Common myeloid progenitor, CD34-positive (primary cell): Measurements from ENCODE around the gene CRIM1.

Source experiments
- CTCF ChIA-PET: fragments of 350-600 bp; sonication (Branson Sonifier 250); formaldehyde crosslinking; loops from one replicate; lab custom pipeline; 2021; ENCODE audit warnings: antibody characterized with exemption; lab: Charles Lee
- POLR2A ChIA-PET: fragments of 350-600 bp; sonication (Branson Sonifier 250); formaldehyde crosslinking; loops from one replicate; lab custom pipeline; 2021; ENCODE audit warnings: antibody characterized with exemption; lab: Charles Lee
- DNase-seq, 3 donors: peaks; one replicate each; pipeline versions ENCODE4 v3.0.0 to v3.0.0-alpha.2; 2013
- H3K27ac ChIP-seq, 2 experiments: 1 replicate in 1 of 2; 2 replicates in 1 of 2; pipeline ENCODE4 v1.7.0; 2013; ENCODE audit warnings: inconsistent platforms in 2 of 2, low read length in 2 of 2, mild to moderate bottlenecking in 2 of 2, low read depth in 1 of 2, moderate library complexity in 1 of 2; ENCODE audit not compliant: severe bottlenecking in 2 of 2, insufficient read depth in 1 of 2, poor library complexity in 1 of 2
- H3K27me3 ChIP-seq, 5 experiments: replicated peaks in 2 of 5; 1 replicate in 3 of 5; 2 replicates in 2 of 5; pipeline versions ENCODE4 v1.6.1 to v1.7.0; 2013; ENCODE audit warnings: low read length in 4 of 5, mild to moderate bottlenecking in 2 of 5, moderate library complexity in 2 of 5, inconsistent platforms in 1 of 5; ENCODE audit not compliant: insufficient read depth in 5 of 5, control insufficient read depth in 4 of 5
- H3K36me3 ChIP-seq, 4 experiments: 1 replicate in 2 of 4; 2 replicates in 2 of 4; pipeline versions ENCODE4 v1.6.1 to v1.7.0; 2013; ENCODE audit warnings: low read length in 3 of 4, control low read depth in 1 of 4, mild to moderate bottlenecking in 1 of 4; ENCODE audit not compliant: control insufficient read depth in 4 of 4, insufficient read depth in 4 of 4
- H3K4me1 ChIP-seq, 4 experiments: 1 replicate in 3 of 4; 2 replicates in 1 of 4; pipeline versions ENCODE4 v1.6.1 to v1.7.1; 2013; ENCODE audit warnings: low read length in 3 of 4, mild to moderate bottlenecking in 3 of 4, control low read depth in 1 of 4, inconsistent platforms in 1 of 4, moderate library complexity in 1 of 4; ENCODE audit not compliant: control insufficient read depth in 4 of 4, insufficient read depth in 4 of 4; ENCODE audit errors: control extremely low read depth in 1 of 4
- H3K4me3 ChIP-seq, 7 experiments: 1 replicate in 4 of 7; 2 replicates in 3 of 7; pipeline versions ENCODE4 v1.5.1 to v1.7.0; 2013; ENCODE audit warnings: mild to moderate bottlenecking in 7 of 7, low read length in 6 of 7, moderate library complexity in 6 of 7, inconsistent platforms in 2 of 7, low read depth in 2 of 7, control low read depth in 1 of 7; ENCODE audit not compliant: insufficient read depth in 4 of 7, control insufficient read depth in 1 of 7; ENCODE audit errors: extremely low read depth in 1 of 7
- H3K9me3 ChIP-seq, 5 experiments: 1 replicate in 4 of 5; 2 replicates in 1 of 5; pipeline versions ENCODE4 v1.6.1 to v1.7.1; 2013; ENCODE audit warnings: low read length in 4 of 5, mild to moderate bottlenecking in 2 of 5, inconsistent platforms in 1 of 5, low read depth in 1 of 5, moderate library complexity in 1 of 5; ENCODE audit not compliant: control insufficient read depth in 4 of 5, insufficient read depth in 2 of 5; ENCODE audit errors: control extremely low read depth in 1 of 5
- WGBS: methylation state at CpG from one replicate; pipeline ENCODE4 v1.1.5; 2013; ENCODE audit not compliant: insufficient coverage; 5-methylcytosine and 5-hydroxymethylcytosine counted together

Gene CRIM1

GRCh38 chr2:36499128-36499820 lies 143.7 kb downstream of the CRIM1 start:
- CTCF ChIA-PET = interaction anchor here (1.3 kb wide), 1 partner anchor 8 kb away, joined by 5 read pairs; no protein-coding TSS in a partner anchor
- H3K36me3 ChIP-seq = peaks cover 0 to 7% (median 5%) of the 10 kb centered on the region in 4 experiments

GRCh38 chr2:36500072-36500471 lies 144.5 kb downstream of the CRIM1 start:
- WGBS = 91% methylated on average over 4 of the region's 7 CpGs
- CTCF ChIA-PET = no interaction called here

More at GRCh38 chr2:36499128-36499820, 143.7 kb downstream of the CRIM1 start:
- Histone ChIP-seq H3K4me3 (no peak overlapping the region), H3K4me1 (no peaks in the 10 kb centered on the region), H3K27me3 (no peaks in the 10 kb centered on the region), H3K27ac (no peak overlapping the region), H3K9me3 (no peaks in the 10 kb centered on the region)
- 100% methylated on average over 4 of the region's 6 CpGs for WGBS
- DNase-seq = no peak
- POLR2A ChIA-PET = no interaction called here

DNA sequence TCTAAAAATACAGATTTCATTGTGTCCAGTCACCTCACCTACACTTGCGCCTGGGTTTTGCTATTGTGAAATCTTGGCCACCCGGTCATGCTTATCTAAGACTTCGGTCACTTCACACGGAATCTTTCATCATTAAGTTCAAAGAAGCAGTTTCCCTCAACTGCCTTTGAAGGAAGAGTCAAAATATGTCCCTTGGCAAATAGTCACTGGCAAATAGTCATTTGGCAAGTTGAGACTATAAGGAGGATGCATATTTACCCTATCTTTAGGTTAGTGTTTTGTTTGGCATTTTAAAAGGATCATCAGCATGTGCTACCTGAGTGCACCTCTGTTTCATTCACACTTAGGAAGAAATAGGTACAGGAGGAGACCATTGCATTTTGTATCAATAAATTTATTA lies 146.5 kb downstream of the CRIM1 start:
- DNase-seq = no peak
- WGBS = 93% methylated on average over 4 of the region's 4 CpGs
- Histone ChIP-seq H3K4me3 (no peak overlapping the region), H3K36me3 (peaks cover 0 to 7% (median 6%) of the 10 kb centered on the region in 4 experiments), H3K27ac (no peak overlapping the region), H3K4me1 (no peaks in the 10 kb centered on the region), H3K9me3 (no peaks in the 10 kb centered on the region), H3K27me3 (no peaks in the 10 kb centered on the region)
- ChIA-PET POLR2A (no interaction called here), CTCF (interaction anchor here (0.8 to 1.6 kb wide), 2 partner anchors 149 kb away, joined by 5 read pairs; no protein-coding TSS in a partner anchor)

More at GRCh38 chr2:36500072-36500471, 144.5 kb downstream of the CRIM1 start:
- Histone ChIP-seq H3K4me1 (no peaks in the 10 kb centered on the region), H3K4me3 (no peak overlapping the region), H3K9me3 (no peaks in the 10 kb centered on the region), H3K36me3 (peaks cover 0 to 7% (median 5%) of the 10 kb centered on the region in 4 experiments), H3K27me3 (no peaks in the 10 kb centered on the region), H3K27ac (no peak overlapping the region)
- POLR2A ChIA-PET = no interaction called here
- no peak for DNase-seq

DNA sequence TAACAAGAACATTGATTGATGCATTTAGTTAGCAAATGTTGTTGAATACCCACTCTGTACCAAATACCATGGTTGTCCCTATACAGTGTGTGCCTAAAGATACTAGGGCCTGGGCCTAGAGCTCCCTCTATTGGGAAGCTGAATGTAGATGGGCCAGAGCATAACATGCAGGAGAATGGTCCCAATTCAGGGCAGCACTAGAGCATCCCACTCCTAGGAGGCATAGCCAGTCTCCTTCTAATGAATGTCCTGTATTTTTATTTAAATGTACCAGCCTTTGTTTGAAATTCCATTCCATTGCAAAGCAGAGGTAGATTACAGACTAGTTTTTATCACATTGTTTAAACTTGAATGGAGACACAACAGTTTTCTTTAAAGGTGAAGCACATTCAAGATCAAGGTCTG lies 151.8 kb downstream of the CRIM1 start:
- Histone ChIP-seq H3K4me1 (no peaks in the 10 kb centered on the region), H3K27me3 (no peaks in the 10 kb centered on the region), H3K9me3 (no peaks in the 10 kb centered on the region), H3K4me3 (no peak overlapping the region), H3K27ac (no peak overlapping the region), H3K36me3 (peaks cover 0 to 7% (median 3%) of the 10 kb centered on the region in 4 experiments)
- peak; percentile 52 to 68 (median 58) for DNase-seq
- CTCF ChIA-PET = interaction anchor here (0.5 to 2.0 kb wide), 9 partner anchors 9 to 157 kb away, joined by 3 to 10 read pairs (median 5); no protein-coding TSS in a partner anchor
- POLR2A ChIA-PET = no interaction called here

DNA sequence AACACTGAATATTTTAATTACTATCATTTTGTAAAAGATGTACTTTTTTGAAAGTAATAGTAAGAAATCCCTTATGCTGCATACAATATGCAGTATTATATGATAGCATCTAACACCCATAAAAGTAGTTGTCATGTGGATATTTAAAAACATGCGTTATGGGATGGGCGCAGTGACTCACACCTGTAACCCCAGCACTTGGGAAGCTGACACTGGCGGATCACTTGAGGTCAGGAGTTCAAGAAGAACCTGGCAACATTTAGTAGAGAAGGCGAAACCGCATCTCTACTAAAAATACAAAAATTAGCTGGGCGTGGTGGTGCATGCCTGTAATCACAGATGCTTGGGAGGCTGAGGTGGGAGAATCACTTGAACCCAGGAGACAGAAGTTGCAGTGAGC lies 153.5 kb downstream of the CRIM1 start:
- no peaks in the 10 kb centered on the region for H3K27me3 ChIP-seq
- no peaks in the 10 kb centered on the region for H3K4me1 ChIP-seq
- POLR2A ChIA-PET = no interaction called here
- WGBS = 88% methylated on average over 4 of the region's 6 CpGs
- no peak for DNase-seq
- CTCF ChIA-PET = interaction anchor here (1.6 kb wide), 1 partner anchor 158 kb away, joined by 4 read pairs; no protein-coding TSS in a partner anchor
- H3K36me3 ChIP-seq = peaks cover 0 to 17% (median 5%) of the 10 kb centered on the region in 4 experiments
- no peak overlapping the region for H3K4me3 ChIP-seq
- H3K27ac ChIP-seq = no peak overlapping the region
- no peaks in the 10 kb centered on the region for H3K9me3 ChIP-seq

GRCh38 chr2:36511858-36512603 lies 156.5 kb downstream of the CRIM1 start:
- H3K36me3 ChIP-seq = peaks cover 0 to 18% (median 6%) of the 10 kb centered on the region in 4 experiments
- H3K9me3 ChIP-seq = no peaks in the 10 kb centered on the region
- H3K4me3 ChIP-seq = no peak overlapping the region
- ChIA-PET CTCF (interaction anchor here (1.1 kb wide), 1 partner anchor 160 kb away, joined by 4 read pairs; no protein-coding TSS in a partner anchor), POLR2A (no interaction called here)
- 89% methylated on average over 4 of the region's 9 CpGs for WGBS
- no peaks in the 10 kb centered on the region for H3K4me1 ChIP-seq
- no peak overlapping the region for H3K27ac ChIP-seq
- peak in 1 of 3 donors; percentile 17 for DNase-seq
- H3K27me3 ChIP-seq = no peaks in the 10 kb centered on the region
